ENCODE results near the gene CLEC20A.

Gene CLEC20A

GRCh38 chr1:178496410-178497135 lies at the start of gene CLEC20A:
Gene CLEC20A, minus strand, starts transcription at chr1:178496964. Its CDS starts 25 bp downstream, at chr1:178496939.
- DNase-seq (ENCODE audit: low read depth, low spot score) = no peak

- DNase-seq (ENCODE audit: low read depth, low spot score) = no peak
Measured at GRCh38 chr1:178544531-178544930, 47.8 kb upstream of the CLEC20A start.

- DNase-seq (ENCODE audit: low read depth, low spot score) = no peak
Measured at GRCh38 chr1:178543290-178543607, 46.5 kb upstream of the CLEC20A start.

GRCh38 chr1:178542554-178543289 lies 46.0 kb upstream of the CLEC20A start:
- peak; percentile 33 for DNase-seq (ENCODE audit: low read depth, low spot score)

- DNase-seq (ENCODE audit: low read depth, low spot score) = peak; percentile 30
Measured at GRCh38 chr1:178541829-178542553, 45.2 kb upstream of the CLEC20A start.

GRCh38 chr1:178541379-178541778 lies 44.6 kb upstream of the CLEC20A start:
- DNase-seq (ENCODE audit: low read depth, low spot score) = no peak

GRCh38 chr1:178540646-178541045 lies 43.9 kb upstream of the CLEC20A start:
- DNase-seq (ENCODE audit: low read depth, low spot score) = no peak

GRCh38 chr1:178540204-178540603 lies 43.4 kb upstream of the CLEC20A start:
- DNase-seq (ENCODE audit: low read depth, low spot score) = no peak

- no peak for DNase-seq (ENCODE audit: low read depth, low spot score)
Measured at GRCh38 chr1:178539291-178539690, 42.5 kb upstream of the CLEC20A start.

GRCh38 chr1:178538192-178538916 lies 41.6 kb upstream of the CLEC20A start:
- DNase-seq (ENCODE audit: low read depth, low spot score) = no peak

- DNase-seq (ENCODE audit: low read depth, low spot score) = no peak
Measured at GRCh38 chr1:178537382-178538090, 40.8 kb upstream of the CLEC20A start.

- DNase-seq (ENCODE audit: low read depth, low spot score) = no peak
Measured at GRCh38 chr1:178536844-178537371, 40.1 kb upstream of the CLEC20A start.

- DNase-seq (ENCODE audit: low read depth, low spot score) = no peak
Measured at GRCh38 chr1:178536329-178536728, 39.6 kb upstream of the CLEC20A start.

GRCh38 chr1:178534137-178534868 lies 37.5 kb upstream of the CLEC20A start:
- DNase-seq (ENCODE audit: low read depth, low spot score) = no peak

GRCh38 chr1:178533121-178533946 lies 36.6 kb upstream of the CLEC20A start:
- no peak for DNase-seq (ENCODE audit: low read depth, low spot score)

- peak; percentile 30 for DNase-seq (ENCODE audit: low read depth, low spot score)
Measured at GRCh38 chr1:178532392-178532791, 35.6 kb upstream of the CLEC20A start.

GRCh38 chr1:178531887-178532286 lies 35.1 kb upstream of the CLEC20A start:
- no peak for DNase-seq (ENCODE audit: low read depth, low spot score)

- DNase-seq (ENCODE audit: low read depth, low spot score) = no peak
Measured at GRCh38 chr1:178530502-178530901, 33.7 kb upstream of the CLEC20A start.

GRCh38 chr1:178530037-178530402 lies 33.3 kb upstream of the CLEC20A start:
- no peak for DNase-seq (ENCODE audit: low read depth, low spot score)
